ENCODE measurements around the gene MUC6. TPM values are rescaled to one million over a fixed set of nuclear protein-coding genes. Genes with fewer than 3 reads are reported as not detected.

Gene MUC6
- polyA plus RNA-seq, 3 donors = 14.8 to 31.8 (median 17.0) TPM

Other genes with a start within 250 kb of the MUC6 start
- under 1 TPM; 0.37 to 0.70 (median 0.67) TPM for gene CEND1, start 246.6 kb downstream of the MUC6 start, polyA plus RNA-seq (ENCODE audit: insufficient read length in 3 of 3)
- 10 to 100 TPM; 12.2 to 21.7 (median 18.9) TPM for gene SLC25A22, start 238.4 kb downstream of the MUC6 start, polyA plus RNA-seq (ENCODE audit: insufficient read length in 3 of 3)
- gene PIDD1, start 231.5 kb downstream of the MUC6 start, polyA plus RNA-seq (ENCODE audit: insufficient read length in 3 of 3) = 10 to 100 TPM in 1 of 3 donors, 1 to 10 TPM in 2; 6.3 to 13.4 (median 9.6) TPM
- 1,000 to 10,000 TPM in 2 of 3 donors, 100 to 1,000 TPM in 1; 848 to 1,190 (median 1,139) TPM for gene RPLP2, start 226.8 kb downstream of the MUC6 start, polyA plus RNA-seq (ENCODE audit: insufficient read length in 3 of 3)
- 10 to 100 TPM; 42.6 to 85.5 (median 65.5) TPM for gene PNPLA2, start 217.8 kb downstream of the MUC6 start, polyA plus RNA-seq (ENCODE audit: insufficient read length in 3 of 3)
- 10 to 100 TPM; 10.3 to 19.4 (median 16.2) TPM for gene CRACR2B, start 208.8 kb downstream of the MUC6 start, polyA plus RNA-seq (ENCODE audit: insufficient read length in 3 of 3)
- 100 to 1,000 TPM; 140 to 214 (median 206) TPM for gene CD151, start 203.8 kb downstream of the MUC6 start, polyA plus RNA-seq (ENCODE audit: insufficient read length in 3 of 3)
- 100 to 1,000 TPM in 2 of 3 donors, 10 to 100 TPM in 1; 85.4 to 128 (median 123) TPM for gene POLR2L, start 194.2 kb downstream of the MUC6 start, polyA plus RNA-seq (ENCODE audit: insufficient read length in 3 of 3)
- 10 to 100 TPM; 58.3 to 81.2 (median 78.9) TPM for gene TSPAN4, start 193.9 kb downstream of the MUC6 start, polyA plus RNA-seq (ENCODE audit: insufficient read length in 3 of 3)
- gene CHID1, start 125.9 kb downstream of the MUC6 start, polyA plus RNA-seq (ENCODE audit: insufficient read length in 3 of 3) = 100 to 1,000 TPM in 2 of 3 donors, 10 to 100 TPM in 1; 100.0 to 125 (median 113) TPM
- gene AP2A2, start 110.8 kb downstream of the MUC6 start, polyA plus RNA-seq (ENCODE audit: insufficient read length in 3 of 3) = 100 to 1,000 TPM; 105 to 133 (median 108) TPM
- under 1 TPM; 0.03 to 0.45 (median 0.03) TPM for gene MUC2, start 38.2 kb upstream of the MUC6 start, polyA plus RNA-seq (ENCODE audit: insufficient read length in 3 of 3)
- under 1 TPM; 0.01 to 0.03 (median 0.03) TPM for gene MUC5AC, start 121.2 kb upstream of the MUC6 start, polyA plus RNA-seq (ENCODE audit: insufficient read length in 3 of 3)
- gene MUC5B, start 186.3 kb upstream of the MUC6 start, polyA plus RNA-seq (ENCODE audit: insufficient read length in 3 of 3) = under 1 TPM; 0.01 to 0.09 (median 0.05) TPM